ENCODE results near the gene AP1S1.

GRCh38 chr7:101120315-101120714, 34.0 kb upstream of the AP1S1 start:
- TF ChIP-seq CTCF (IDR thresholded peaks at IDR 0.05) (no peak), POLR2A (IDR thresholded peaks at IDR 0.05) (no peak)

All from breast epithelium (tissue), 3 donors.